HepG2 (cell line): ENCODE results near the gene ONECUT1. TPM values are rescaled to one million over a fixed set of nuclear protein-coding genes. Genes with fewer than 3 reads are reported as not detected.

ENCODE experiments used
- HNRNPK ChIP-seq: fragments of 200-400 bp; formaldehyde crosslinking; IDR thresholded peaks from 2 replicates; pipeline ENCODE4 v1.6.1; 2018; ENCODE audit warnings: low read length, low read depth, moderate library complexity, mild to moderate bottlenecking; ENCODE audit not compliant: poor library complexity, severe bottlenecking
- MTA3 ChIP-seq: sonication (generic); formaldehyde crosslinking; IDR thresholded peaks from 2 replicates; pipeline ENCODE4 v1.4.0; 2020; ENCODE audit warnings: missing genetic modification reagents
- MZF1 ChIP-seq: sonication (generic); formaldehyde crosslinking; IDR thresholded peaks from 2 replicates; pipeline ENCODE4 v1.8.1; 2023; ENCODE audit warnings: mild to moderate bottlenecking, missing genetic modification reagents, borderline replicate concordance
- NCOA2 ChIP-seq: sonication (generic); formaldehyde crosslinking; IDR thresholded peaks from 2 replicates; pipeline ENCODE4 v1.8.0; 2022; ENCODE audit warnings: inconsistent platforms
- RBFOX2 ChIP-seq: fragments of 200-400 bp; formaldehyde crosslinking; IDR thresholded peaks from 2 replicates; pipeline ENCODE4 v1.6.1; 2017; ENCODE audit warnings: low read depth, mild to moderate bottlenecking, low read length
- ZMAT3 ChIP-seq: sonication (generic); formaldehyde crosslinking; conservative IDR thresholded peaks from 2 replicates; pipeline ENCODE4 v1.7.0; 2021; ENCODE audit warnings: missing genetic modification reagents
- ZNF12 ChIP-seq: sonication (generic); formaldehyde crosslinking; IDR thresholded peaks from 2 replicates; pipeline ENCODE4 v1.5.0; 2020; ENCODE audit warnings: missing genetic modification reagents
- ZNF629 ChIP-seq: sonication (generic); formaldehyde crosslinking; conservative IDR thresholded peaks from 2 replicates; pipeline ENCODE4 v1.5.0; 2020; ENCODE audit warnings: missing genetic modification reagents
- polyA plus RNA-seq, 8 experiments: library from polyadenylated mRNA; depleted of rRNA in 3 of 8; stranded (reverse) in 7 of 8; unstranded in 1 of 8; fragments of >200 nt; fragmentation: Illumina TruSeq in 4 of 8; extraction: Trizol in 4 of 8; gene quantifications; 2 replicates each; pipeline versions ENCODE4 v1.2.1 to v1.2.3, GENCODE V29; 2011 to 2016; ENCODE audit warnings: low read depth in 4 of 8, missing spikeins in 1 of 8, mixed read lengths in 1 of 8; ENCODE audit not compliant: insufficient read depth in 1 of 8
- total RNA-seq, 5 experiments: library from RNA; depleted of rRNA; stranded (reverse); fragments of >200 nt; fragmentation: Illumina TruSeq; extraction: Trizol; gene quantifications; 2 replicates each; pipeline ENCODE4 v1.2.3, GENCODE V29; 2016; ENCODE audit warnings: low read depth in 1 of 5
- TF ChIP-seq, protein P1 (sequence below): sonication (generic); formaldehyde crosslinking; IDR thresholded peaks from 2 replicates; pipeline ENCODE4 v1.4.0; 2020; ENCODE audit warnings: mild to moderate bottlenecking, missing genetic modification reagents
- TF ChIP-seq, protein P2 (sequence below): sonication (generic); formaldehyde crosslinking; conservative IDR thresholded peaks from 2 replicates; pipeline ENCODE4 v1.4.0; 2020; ENCODE audit warnings: mild to moderate bottlenecking, missing genetic modification reagents, moderate library complexity
- TF ChIP-seq, protein P3 (sequence below): sonication (generic); formaldehyde crosslinking; IDR thresholded peaks from 2 replicates; pipeline ENCODE4 v1.5.1; 2020; ENCODE audit warnings: missing genetic modification reagents, mild to moderate bottlenecking, borderline replicate concordance
- TF ChIP-seq, protein P4 (sequence below): sonication (generic); formaldehyde crosslinking; IDR thresholded peaks from 2 replicates; pipeline ENCODE4 v1.5.1; 2020; ENCODE audit warnings: mild to moderate bottlenecking, missing genetic modification reagents, moderate library complexity

Gene ONECUT1
- total and polyA plus RNA-seq, 2 of the 13 experiments (the other 11 are each of a cell fraction or from before 2014, with no cell fraction given) = 3.5 to 9.1 TPM

DNA sequence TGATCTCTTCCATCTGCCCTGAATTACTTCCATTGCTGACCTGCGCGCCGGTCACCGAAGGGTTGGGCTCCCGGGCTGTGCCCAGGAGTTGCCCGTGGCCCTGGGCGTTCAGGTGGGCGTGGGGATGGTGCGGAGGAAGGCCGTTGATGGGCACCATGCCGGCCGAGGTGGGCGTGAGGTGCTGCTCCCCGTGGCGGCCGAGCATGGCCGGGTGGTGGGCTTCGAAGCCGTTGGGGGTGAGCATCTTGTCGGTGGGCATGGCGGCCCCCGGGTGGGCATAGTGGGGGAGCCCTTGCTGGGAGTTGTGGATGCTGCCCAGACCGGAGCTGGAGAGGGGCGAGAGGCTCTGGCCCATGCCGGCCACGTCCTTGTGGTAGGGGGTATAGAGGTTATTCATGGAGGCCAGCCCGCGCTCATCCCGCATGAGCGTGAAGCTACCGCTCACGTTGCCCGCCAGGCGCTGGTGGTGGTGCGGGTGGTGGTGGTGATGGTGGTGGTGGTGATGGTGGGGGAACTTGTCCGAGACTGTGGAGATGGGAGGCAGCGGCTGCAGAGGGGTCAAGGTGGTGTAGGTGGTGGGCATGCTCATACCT, 1.0 kb downstream of the ONECUT1 start (continued):
- TF ChIP-seq, protein P1, sequence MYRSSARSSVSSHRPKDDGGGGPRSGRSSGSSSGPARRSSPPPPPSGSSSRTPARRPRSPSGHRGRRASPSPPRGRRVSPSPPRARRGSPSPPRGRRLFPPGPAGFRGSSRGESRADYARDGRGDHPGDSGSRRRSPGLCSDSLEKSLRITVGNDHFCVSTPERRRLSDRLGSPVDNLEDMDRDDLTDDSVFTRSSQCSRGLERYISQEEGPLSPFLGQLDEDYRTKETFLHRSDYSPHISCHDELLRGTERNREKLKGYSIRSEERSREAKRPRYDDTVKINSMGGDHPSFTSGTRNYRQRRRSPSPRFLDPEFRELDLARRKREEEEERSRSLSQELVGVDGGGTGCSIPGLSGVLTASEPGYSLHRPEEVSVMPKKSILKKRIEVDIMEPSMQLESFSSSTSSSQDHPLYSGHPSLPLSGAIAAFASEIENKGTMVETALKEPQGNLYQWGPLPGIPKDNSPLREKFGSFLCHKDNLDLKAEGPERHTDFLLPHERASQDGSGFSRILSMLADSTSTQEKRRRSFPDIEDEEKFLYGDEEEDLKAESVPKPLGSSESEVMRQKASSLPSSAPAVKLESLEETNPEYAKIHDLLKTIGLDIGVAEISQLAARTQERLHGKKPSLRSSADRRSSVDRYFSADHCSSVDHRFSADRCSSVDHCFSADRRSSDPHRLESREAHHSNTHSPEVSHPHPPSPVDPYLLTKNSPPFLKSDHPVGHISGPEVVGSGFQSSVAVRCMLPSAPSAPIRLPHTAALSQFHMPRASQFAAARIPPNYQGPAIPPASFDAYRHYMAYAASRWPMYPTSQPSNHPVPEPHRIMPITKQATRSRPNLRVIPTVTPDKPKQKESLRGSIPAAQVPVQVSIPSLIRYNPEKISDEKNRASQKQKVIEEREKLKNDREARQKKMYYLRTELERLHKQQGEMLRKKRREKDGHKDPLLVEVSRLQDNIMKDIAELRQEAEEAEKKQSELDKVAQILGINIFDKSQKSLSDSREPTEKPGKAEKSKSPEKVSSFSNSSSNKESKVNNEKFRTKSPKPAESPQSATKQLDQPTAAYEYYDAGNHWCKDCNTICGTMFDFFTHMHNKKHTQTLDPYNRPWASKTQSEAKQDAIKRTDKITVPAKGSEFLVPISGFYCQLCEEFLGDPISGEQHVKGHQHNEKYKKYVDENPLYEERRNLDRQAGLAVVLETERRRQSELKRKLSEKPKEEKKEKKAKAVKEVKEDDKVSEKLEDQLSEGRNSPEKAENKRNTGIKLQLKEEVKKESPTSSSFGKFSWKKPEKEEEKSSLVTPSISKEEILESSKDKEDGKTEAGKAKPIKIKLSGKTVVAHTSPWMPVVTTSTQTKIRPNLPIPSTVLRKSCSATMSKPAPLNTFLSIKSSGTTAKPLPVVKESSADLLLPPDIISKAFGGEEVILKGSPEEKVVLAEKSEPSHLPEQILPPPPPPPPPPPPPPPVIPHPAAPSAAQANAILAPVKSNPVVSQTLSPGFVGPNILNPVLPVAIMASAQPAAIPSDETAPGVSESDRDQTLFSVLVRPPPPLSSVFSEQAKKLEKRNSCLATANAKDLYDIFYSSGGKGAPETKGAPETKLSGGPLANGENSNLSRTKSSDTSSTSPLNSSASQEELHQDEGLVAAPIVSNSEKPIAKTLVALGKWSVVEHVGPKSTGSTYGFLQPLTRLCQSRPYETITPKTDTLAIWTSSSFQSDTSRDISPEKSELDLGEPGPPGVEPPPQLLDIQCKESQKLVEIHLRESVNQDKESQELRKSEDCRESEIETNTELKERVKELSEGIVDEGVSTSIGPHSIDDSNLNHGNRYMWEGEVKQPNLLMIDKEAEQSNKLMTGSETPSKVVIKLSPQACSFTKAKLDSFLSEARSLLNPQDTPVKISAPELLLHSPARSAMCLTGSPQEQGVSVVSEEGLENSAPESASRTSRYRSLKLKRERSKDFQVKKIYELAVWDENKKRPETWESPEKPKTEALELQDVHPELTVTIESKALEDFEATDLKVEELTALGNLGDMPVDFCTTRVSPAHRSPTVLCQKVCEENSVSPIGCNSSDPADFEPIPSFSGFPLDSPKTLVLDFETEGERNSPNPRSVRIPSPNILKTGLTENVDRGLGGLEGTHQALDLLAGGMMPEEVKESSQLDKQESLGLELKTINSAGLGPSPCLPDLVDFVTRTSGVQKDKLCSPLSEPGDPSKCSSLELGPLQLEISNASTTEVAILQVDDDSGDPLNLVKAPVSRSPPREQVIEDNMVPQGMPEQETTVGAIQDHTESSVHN (CRISPR knock-in tag) = 0 out of 2 replicates have a peak, but pooled peaks have one; percentile 48
- no peak for TF ChIP-seq HNRNPK
- no peak for TF ChIP-seq ZNF629
- no peak; the same call in 1 of the 2 replicates for TF ChIP-seq ZMAT3
- TF ChIP-seq MZF1 = no peak
- TF ChIP-seq, protein P2, sequence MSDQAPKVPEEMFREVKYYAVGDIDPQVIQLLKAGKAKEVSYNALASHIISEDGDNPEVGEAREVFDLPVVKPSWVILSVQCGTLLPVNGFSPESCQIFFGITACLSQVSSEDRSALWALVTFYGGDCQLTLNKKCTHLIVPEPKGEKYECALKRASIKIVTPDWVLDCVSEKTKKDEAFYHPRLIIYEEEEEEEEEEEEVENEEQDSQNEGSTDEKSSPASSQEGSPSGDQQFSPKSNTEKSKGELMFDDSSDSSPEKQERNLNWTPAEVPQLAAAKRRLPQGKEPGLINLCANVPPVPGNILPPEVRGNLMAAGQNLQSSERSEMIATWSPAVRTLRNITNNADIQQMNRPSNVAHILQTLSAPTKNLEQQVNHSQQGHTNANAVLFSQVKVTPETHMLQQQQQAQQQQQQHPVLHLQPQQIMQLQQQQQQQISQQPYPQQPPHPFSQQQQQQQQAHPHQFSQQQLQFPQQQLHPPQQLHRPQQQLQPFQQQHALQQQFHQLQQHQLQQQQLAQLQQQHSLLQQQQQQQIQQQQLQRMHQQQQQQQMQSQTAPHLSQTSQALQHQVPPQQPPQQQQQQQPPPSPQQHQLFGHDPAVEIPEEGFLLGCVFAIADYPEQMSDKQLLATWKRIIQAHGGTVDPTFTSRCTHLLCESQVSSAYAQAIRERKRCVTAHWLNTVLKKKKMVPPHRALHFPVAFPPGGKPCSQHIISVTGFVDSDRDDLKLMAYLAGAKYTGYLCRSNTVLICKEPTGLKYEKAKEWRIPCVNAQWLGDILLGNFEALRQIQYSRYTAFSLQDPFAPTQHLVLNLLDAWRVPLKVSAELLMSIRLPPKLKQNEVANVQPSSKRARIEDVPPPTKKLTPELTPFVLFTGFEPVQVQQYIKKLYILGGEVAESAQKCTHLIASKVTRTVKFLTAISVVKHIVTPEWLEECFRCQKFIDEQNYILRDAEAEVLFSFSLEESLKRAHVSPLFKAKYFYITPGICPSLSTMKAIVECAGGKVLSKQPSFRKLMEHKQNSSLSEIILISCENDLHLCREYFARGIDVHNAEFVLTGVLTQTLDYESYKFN = no peak
- TF ChIP-seq MTA3 (CRISPR knock-in tag) = no peak
- TF ChIP-seq NCOA2 = no peak
- no peak for TF ChIP-seq ZNF12 (CRISPR knock-in tag)
- TF ChIP-seq RBFOX2 = peak; percentile 29; the same call in 1 of the 2 replicates
- TF ChIP-seq, protein P3, sequence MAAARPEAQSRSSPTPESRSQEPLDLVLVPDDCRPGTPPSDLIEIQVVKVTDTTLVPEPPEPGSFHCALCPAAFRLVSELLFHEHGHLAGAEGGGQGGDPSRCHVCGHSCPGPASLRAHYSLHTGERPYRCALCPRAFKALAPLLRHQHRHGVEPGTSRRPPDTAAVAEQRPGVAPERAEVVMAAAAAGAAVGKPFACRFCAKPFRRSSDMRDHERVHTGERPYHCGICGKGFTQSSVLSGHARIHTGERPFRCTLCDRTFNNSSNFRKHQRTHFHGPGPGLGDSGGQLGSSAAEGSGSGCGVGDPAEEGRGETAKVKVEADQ (CRISPR knock-in tag) = no peak
- TF ChIP-seq, protein P4, sequence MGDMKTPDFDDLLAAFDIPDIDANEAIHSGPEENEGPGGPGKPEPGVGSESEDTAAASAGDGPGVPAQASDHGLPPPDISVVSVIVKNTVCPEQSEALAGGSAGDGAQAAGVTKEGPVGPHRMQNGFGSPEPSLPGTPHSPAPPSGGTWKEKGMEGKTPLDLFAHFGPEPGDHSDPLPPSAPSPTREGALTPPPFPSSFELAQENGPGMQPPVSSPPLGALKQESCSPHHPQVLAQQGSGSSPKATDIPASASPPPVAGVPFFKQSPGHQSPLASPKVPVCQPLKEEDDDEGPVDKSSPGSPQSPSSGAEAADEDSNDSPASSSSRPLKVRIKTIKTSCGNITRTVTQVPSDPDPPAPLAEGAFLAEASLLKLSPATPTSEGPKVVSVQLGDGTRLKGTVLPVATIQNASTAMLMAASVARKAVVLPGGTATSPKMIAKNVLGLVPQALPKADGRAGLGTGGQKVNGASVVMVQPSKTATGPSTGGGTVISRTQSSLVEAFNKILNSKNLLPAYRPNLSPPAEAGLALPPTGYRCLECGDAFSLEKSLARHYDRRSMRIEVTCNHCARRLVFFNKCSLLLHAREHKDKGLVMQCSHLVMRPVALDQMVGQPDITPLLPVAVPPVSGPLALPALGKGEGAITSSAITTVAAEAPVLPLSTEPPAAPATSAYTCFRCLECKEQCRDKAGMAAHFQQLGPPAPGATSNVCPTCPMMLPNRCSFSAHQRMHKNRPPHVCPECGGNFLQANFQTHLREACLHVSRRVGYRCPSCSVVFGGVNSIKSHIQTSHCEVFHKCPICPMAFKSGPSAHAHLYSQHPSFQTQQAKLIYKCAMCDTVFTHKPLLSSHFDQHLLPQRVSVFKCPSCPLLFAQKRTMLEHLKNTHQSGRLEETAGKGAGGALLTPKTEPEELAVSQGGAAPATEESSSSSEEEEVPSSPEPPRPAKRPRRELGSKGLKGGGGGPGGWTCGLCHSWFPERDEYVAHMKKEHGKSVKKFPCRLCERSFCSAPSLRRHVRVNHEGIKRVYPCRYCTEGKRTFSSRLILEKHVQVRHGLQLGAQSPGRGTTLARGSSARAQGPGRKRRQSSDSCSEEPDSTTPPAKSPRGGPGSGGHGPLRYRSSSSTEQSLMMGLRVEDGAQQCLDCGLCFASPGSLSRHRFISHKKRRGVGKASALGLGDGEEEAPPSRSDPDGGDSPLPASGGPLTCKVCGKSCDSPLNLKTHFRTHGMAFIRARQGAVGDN (CRISPR knock-in tag) = peak; percentile 44
